ENCODE measurements around the gene TLK2.
"Not testable (repeated sequence)": the region's sequence is repeated elsewhere in the genome, so short reads cannot be mapped to it uniquely, and the experiment has no call there.

- TF ChIP-seq CTCF (conservative IDR thresholded peaks at IDR 0.05 in 1 of 2, IDR thresholded peaks at IDR 0.05 in 1 of 2; ENCODE audit: extremely low read depth in 1 of 2, insufficient read depth in 1 of 2, low read depth in 1 of 2, low read length in 2 of 2); EZH2 (IDR thresholded peaks at IDR 0.05; ENCODE audit: borderline replicate concordance, low read length): not testable (repeated sequence)
Observed at GRCh38 chr17:62524077-62524476, 45.5 kb downstream of the TLK2 start.
